SK-N-SH (cell line): ENCODE results near the gene IDI2. TPM values are rescaled to one million over a fixed set of nuclear protein-coding genes. Genes with fewer than 3 reads are reported as not detected.
"Not testable (repeated sequence)": the region's sequence is repeated elsewhere in the genome, so short reads cannot be mapped to it uniquely, and the experiment has no call there.

ENCODE experiments used
- CTCF ChIA-PET: fragments of 300-600, 350-600 bp; formaldehyde crosslinking; extraction: SDS; loops from one replicate; lab custom pipeline; 2021; lab: Yijun Ruan, JAX
- POLR2A ChIA-PET: fragments of 350-600 bp; sonication (Branson Sonifier 250); formaldehyde crosslinking; extraction: SDS; loops from one replicate; lab custom pipeline; 2020; ENCODE audit warnings: antibody characterized with exemption, inconsistent platforms; lab: Yijun Ruan, JAX
- DNase-seq: peaks from one replicate; pipeline ENCODE4 v3.0.0; 2012
- H2AFZ ChIP-seq: fragments of 200-600 bp; sonication (generic); 2 replicates; pipeline ENCODE4 v1.8.1; 2016; ENCODE audit warnings: antibody characterized with exemption, mild to moderate bottlenecking, low read depth
- H3F3A ChIP-seq: fragments of 200-600 bp; sonication (generic); replicated peaks from 2 replicates; pipeline ENCODE3; 2016; ENCODE audit warnings: antibody characterized with exemption, mild to moderate bottlenecking; ENCODE audit not compliant: insufficient read depth
- H3K27ac ChIP-seq, 2 experiments: fragments of 200-500 bp in 1 of 2; fragments of 200-600 bp in 1 of 2; sonication (Bioruptor generic) in 1 of 2; sonication (generic), shearing (Covaris generic) in 1 of 2; 2 replicates each; pipeline versions ENCODE4 v1.5.1 to v1.6.1; 2014 to 2016; ENCODE audit warnings: low read depth in 2 of 2, inconsistent platforms in 1 of 2, low read length in 1 of 2, mild to moderate bottlenecking in 1 of 2, mixed read lengths in 1 of 2
- H3K27me3 ChIP-seq: fragments of 200-600 bp; sonication (generic), shearing (Covaris generic); 2 replicates; pipeline ENCODE4 v1.6.1; 2016; ENCODE audit warnings: mixed run types; ENCODE audit not compliant: insufficient read depth
- H3K36me3 ChIP-seq, 2 experiments: fragments of 200-500 bp in 1 of 2; fragments of 200-600 bp in 1 of 2; sonication (Bioruptor generic) in 1 of 2; sonication (generic) in 1 of 2; replicated peaks in 1 of 2; 2 replicates each; pipeline versions ENCODE3 to v1.5.1; 2014 to 2016; ENCODE audit warnings: low read length in 1 of 2, mild to moderate bottlenecking in 1 of 2; ENCODE audit not compliant: insufficient read depth in 2 of 2, control insufficient read depth in 1 of 2
- H3K4me1 ChIP-seq, 2 experiments: fragments of 200-500 bp in 1 of 2; fragments of 200-600 bp in 1 of 2; sonication (Bioruptor generic) in 1 of 2; sonication (generic), shearing (Covaris generic) in 1 of 2; 2 replicates each; pipeline versions ENCODE4 v1.5.1 to v1.6.1; 2014 to 2016; ENCODE audit warnings: low read depth in 1 of 2, low read length in 1 of 2, mixed run types in 1 of 2; ENCODE audit not compliant: insufficient read depth in 2 of 2, control insufficient read depth in 1 of 2
- H3K4me2 ChIP-seq: fragments of 200-600 bp; sonication (generic), shearing (Covaris generic); 2 replicates; pipeline ENCODE4 v1.6.1; 2017; ENCODE audit warnings: mixed run types
- H3K4me3 ChIP-seq, 2 experiments: fragments of 200-500 bp in 1 of 2; fragments of 200-600 bp in 1 of 2; sonication (Bioruptor generic) in 1 of 2; sonication (generic), shearing (Covaris generic) in 1 of 2; 2 replicates each; pipeline versions ENCODE4 v1.5.1 to v1.8.1; 2014 to 2016; ENCODE audit warnings: low read depth in 2 of 2, inconsistent platforms in 1 of 2, low read length in 1 of 2, mild to moderate bottlenecking in 1 of 2, mixed read lengths in 1 of 2, moderate library complexity in 1 of 2
- H3K79me2 ChIP-seq: fragments of 200-600 bp; sonication (generic); 2 replicates; pipeline ENCODE4 v1.8.1; 2017; ENCODE audit warnings: mild to moderate bottlenecking; ENCODE audit not compliant: insufficient read depth
- H3K9ac ChIP-seq: fragments of 200-600 bp; sonication (generic); 2 replicates; pipeline ENCODE4 v1.6.1; 2017; ENCODE audit warnings: mixed run types
- H3K9me2 ChIP-seq: fragments of 200-600 bp; sonication (generic); 2 replicates; pipeline ENCODE4 v1.6.1; 2017; ENCODE audit warnings: mixed run types
- H3K9me3 ChIP-seq: fragments of 200-600 bp; sonication (generic); 2 replicates; pipeline ENCODE4 v1.6.1; 2017; ENCODE audit warnings: mixed run types, mild to moderate bottlenecking, moderate library complexity
- H4K20me1 ChIP-seq: fragments of 200-600 bp; sonication (generic); 2 replicates; pipeline ENCODE4 v1.6.1; 2017; ENCODE audit warnings: mild to moderate bottlenecking, mixed run types; ENCODE audit not compliant: insufficient read depth
- CHD2 ChIP-seq: fragments of 150-350 bp; IDR thresholded peaks from 2 replicates; pipeline ENCODE4 v1.6.1; 2018; ENCODE audit warnings: low read length; ENCODE audit not compliant: partially characterized antibody
- FOXJ3 ChIP-seq: sonication (generic); formaldehyde crosslinking; IDR thresholded peaks from 2 replicates; pipeline ENCODE4 v1.5.1; 2020; ENCODE audit warnings: mild to moderate bottlenecking, missing genetic modification reagents
- MEF2A ChIP-seq: IDR thresholded peaks from 2 replicates; pipeline ENCODE4 v1.4.0; 2012; ENCODE audit warnings: low read depth, borderline replicate concordance
- RAD21 ChIP-seq: IDR thresholded peaks from 2 replicates; pipeline ENCODE4 v1.6.1; 2012; ENCODE audit warnings: mild to moderate bottlenecking, low read length
- SIN3A ChIP-seq: IDR thresholded peaks from 2 replicates; pipeline ENCODE4 v1.6.1; 2012; ENCODE audit warnings: low read depth, mild to moderate bottlenecking, low read length, moderate library complexity, borderline replicate concordance
- TAF1 ChIP-seq: IDR thresholded peaks from 2 replicates; pipeline ENCODE4 v1.6.1; 2012; ENCODE audit warnings: low read depth, mild to moderate bottlenecking, low read length, moderate library complexity, borderline replicate concordance
- WGBS: methylation state at CpG from one replicate; pipeline ENCODE4 v1.1.6; 2017; ENCODE audit warnings: low lambda C conversion rate; 5-methylcytosine and 5-hydroxymethylcytosine counted together
- polyA plus RNA-seq, 3 experiments: library from polyadenylated mRNA; depleted of rRNA; stranded (reverse); fragments of >200 nt; gene quantifications; 2 replicates each; pipeline ENCODE4 v1.2.3, GENCODE V29; 2012
- TF ChIP-seq, protein P1 (sequence below): fragments of 150-350 bp; IDR thresholded peaks from 2 replicates; pipeline ENCODE4 v1.6.1; 2017; ENCODE audit warnings: antibody characterized with exemption, low read length, low read depth, borderline replicate concordance

Gene IDI2
- polyA plus RNA-seq, 1 of the 3 experiments (the other 2 are of a cell fraction), result not detected

DNA sequence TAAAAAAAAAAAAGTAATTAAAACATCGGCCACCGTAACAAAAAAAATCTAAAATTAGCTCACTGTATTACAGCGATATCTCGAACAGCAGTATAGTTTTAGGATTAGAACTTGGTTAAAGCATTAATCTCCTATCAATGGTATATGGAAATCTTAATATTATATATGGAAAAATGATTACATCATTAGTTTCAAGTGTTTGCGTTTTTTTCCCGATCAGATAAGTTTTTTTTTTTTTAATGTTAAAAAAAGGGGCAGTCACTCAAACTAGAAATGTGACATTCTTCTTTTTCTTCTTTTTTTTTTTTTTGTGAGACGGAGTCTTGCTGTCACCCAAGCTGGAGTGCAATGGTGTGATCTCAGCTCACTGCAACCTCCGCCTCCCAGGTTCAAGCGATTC is 15.9 kb upstream of the IDI2 start:
- no peak for DNase-seq
- H3K4me2 ChIP-seq, result no peak overlapping the region
- WGBS, result 99% methylated on average over 9 of the region's 9 CpGs
- H3K4me1 ChIP-seq, result peaks cover 0 to 6% of the 10 kb centered on the region in 2 experiments; a peak in 2 of 4 replicates
- ChIA-PET POLR2A (no interaction called here), CTCF (no interaction called here)
- H3K79me2 ChIP-seq, result peaks cover 32% of the 10 kb centered on the region
- no peak for TF ChIP-seq SIN3A
- no peak for TF ChIP-seq RAD21
- peaks cover 16% of the 10 kb centered on the region for H4K20me1 ChIP-seq
- no peak overlapping the region for H3K27ac ChIP-seq
- no peaks in the 10 kb centered on the region for H3K9me3 ChIP-seq
- peaks cover 11% of the 10 kb centered on the region for H3F3A ChIP-seq
- H3K27me3 ChIP-seq, result no peaks in the 10 kb centered on the region
- H2AFZ ChIP-seq, result no peak overlapping the region
- H3K4me3 ChIP-seq, result no peak overlapping the region
- H3K9ac ChIP-seq, result no peak overlapping the region
- no peaks in the 10 kb centered on the region for H3K9me2 ChIP-seq
- H3K36me3 ChIP-seq, result peaks cover 33 to 56% of the 10 kb centered on the region in 2 experiments

DNA sequence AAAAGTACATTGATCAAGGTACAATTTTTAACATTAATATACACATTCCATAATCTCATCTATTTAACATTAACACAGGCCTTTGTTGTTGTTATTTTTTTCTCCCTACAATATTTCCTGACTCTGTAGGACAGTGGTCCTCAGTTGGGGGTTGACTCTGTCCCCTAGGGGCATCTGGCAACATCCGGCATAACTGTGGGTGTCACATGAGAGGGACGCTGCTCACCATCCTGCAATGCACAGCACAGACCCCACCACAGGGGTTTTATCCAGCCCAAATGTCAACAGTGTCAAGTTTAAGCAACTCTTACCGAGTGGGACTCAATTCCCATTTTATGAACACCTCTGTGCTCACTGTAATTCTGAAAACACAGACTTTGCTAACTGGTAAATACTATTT is 14.5 kb upstream of the IDI2 start:
- Histone ChIP-seq H3K4me3 (no peak overlapping the region), H3F3A (peaks cover 11% of the 10 kb centered on the region), H4K20me1 (peaks cover 6% of the 10 kb centered on the region; the same call in 1 of the 2 replicates), H3K79me2 (peaks cover 21% of the 10 kb centered on the region), H3K9me3 (no peaks in the 10 kb centered on the region), H3K27me3 (no peaks in the 10 kb centered on the region), H3K9me2 (no peaks in the 10 kb centered on the region), H3K27ac (no peak overlapping the region), H2AFZ (no peak overlapping the region), H3K4me1 (peaks cover 0 to 4% of the 10 kb centered on the region in 2 experiments; a peak in 2 of 4 replicates), H3K4me2 (no peak overlapping the region), H3K36me3 (peaks cover 33 to 56% of the 10 kb centered on the region in 2 experiments), H3K9ac (no peak overlapping the region)
- DNase-seq, result no peak
- CTCF ChIA-PET, result no interaction called here
- POLR2A ChIA-PET, result no interaction called here
- TF ChIP-seq CHD2 (no peak), RAD21 (no peak), TAF1 (no peak), FOXJ3 (no peak), MEF2A (no peak)
- TF ChIP-seq, protein P1, sequence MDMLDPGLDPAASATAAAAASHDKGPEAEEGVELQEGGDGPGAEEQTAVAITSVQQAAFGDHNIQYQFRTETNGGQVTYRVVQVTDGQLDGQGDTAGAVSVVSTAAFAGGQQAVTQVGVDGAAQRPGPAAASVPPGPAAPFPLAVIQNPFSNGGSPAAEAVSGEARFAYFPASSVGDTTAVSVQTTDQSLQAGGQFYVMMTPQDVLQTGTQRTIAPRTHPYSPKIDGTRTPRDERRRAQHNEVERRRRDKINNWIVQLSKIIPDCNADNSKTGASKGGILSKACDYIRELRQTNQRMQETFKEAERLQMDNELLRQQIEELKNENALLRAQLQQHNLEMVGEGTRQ, result no peak
- WGBS, result 88% methylated on average over 3 of the region's 3 CpGs

DNA sequence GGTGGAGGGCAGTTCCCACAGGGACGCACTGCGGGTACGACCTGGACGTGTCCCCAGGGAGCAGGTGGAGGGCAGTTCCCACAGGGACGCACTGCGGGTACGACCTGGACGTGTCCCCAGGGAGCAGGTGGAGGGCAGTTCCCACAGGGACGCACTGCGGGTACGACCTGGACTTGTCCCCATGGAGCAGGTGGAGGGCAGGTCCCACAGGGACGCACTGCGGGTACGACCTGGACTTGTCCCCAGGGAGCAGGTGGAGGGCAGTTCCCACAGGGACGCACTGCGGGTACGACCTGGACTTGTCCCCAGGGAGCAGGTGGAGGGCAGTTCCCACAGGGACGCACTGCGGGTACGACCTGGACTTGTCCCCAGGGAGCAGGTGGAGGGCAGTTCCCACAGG is 13.1 kb upstream of the IDI2 start:
- H3K9me3 ChIP-seq, H4K20me1 ChIP-seq, CTCF ChIA-PET, H3K4me2 ChIP-seq, POLR2A ChIA-PET, H3K27me3 ChIP-seq, H3K4me3 ChIP-seq, DNase-seq, H3K79me2 ChIP-seq, H3K4me1 ChIP-seq, H2AFZ ChIP-seq, H3K9me2 ChIP-seq, H3K27ac ChIP-seq, H3K9ac ChIP-seq: not testable (repeated sequence)
- Histone ChIP-seq H3K36me3 (peaks cover 33 to 53% of the 10 kb centered on the region in 2 experiments), H3F3A (peaks cover 11% of the 10 kb centered on the region)
- WGBS, result 100% methylated on average over 9 of the region's 20 CpGs
